Ovary (tissue), 9 donors: ENCODE results near the gene IP6K2. TPM values are rescaled to one million over a fixed set of nuclear protein-coding genes. Genes with fewer than 3 reads are reported as not detected.

Experiments used
- DNase-seq, 5 donors: peaks; one replicate each; pipeline ENCODE4 v3.0.0-alpha.2; 2019 to 2020
- H3K27ac ChIP-seq, 2 donors: fragments of 200-600 bp; one replicate each; pipeline versions ENCODE4 v1.5.1 to v1.8.0; 2019 to 2022
- H3K27me3 ChIP-seq: fragments of 200-600 bp; one replicate; pipeline ENCODE4 v1.8.0; 2022
- H3K36me3 ChIP-seq: fragments of 200-600 bp; sonication (generic); one replicate; pipeline ENCODE4 v1.5.1; 2019
- H3K4me1 ChIP-seq: one replicate; pipeline ENCODE4 v1.8.1; 2013; ENCODE audit warnings: mild to moderate bottlenecking, moderate library complexity; ENCODE audit not compliant: insufficient read depth
- H3K4me3 ChIP-seq: fragments of 200-600 bp; sonication (generic); one replicate; pipeline ENCODE4 v1.5.1; 2017
- H3K9me3 ChIP-seq, 2 donors: fragments of 200-600 bp in 1 of 2; sonication (generic) in 1 of 2; one replicate each; pipeline versions ENCODE4 v1.5.1 to v1.8.1; 2013 to 2019; ENCODE audit warnings: mild to moderate bottlenecking in 1 of 2, moderate library complexity in 1 of 2
- CTCF ChIP-seq, 3 donors: fragments of 450-650 bp in 2 of 3; fragments of 200-600 bp in 1 of 3; IDR thresholded peaks; one replicate each; pipeline versions ENCODE4 v1.5.1 to v1.8.0; 2016 to 2022; ENCODE audit warnings: antibody characterized with exemption in 3 of 3, mild to moderate bottlenecking in 1 of 3
- EP300 ChIP-seq: sonication (generic); formaldehyde crosslinking; IDR thresholded peaks from one replicate; pipeline ENCODE4 v1.6.1; 2017; ENCODE audit warnings: antibody characterized with exemption
- POLR2A ChIP-seq: fragments of 450-650 bp; IDR thresholded peaks from one replicate; pipeline ENCODE4 v1.6.1; 2017; ENCODE audit warnings: antibody characterized with exemption, mild to moderate bottlenecking, moderate library complexity
- WGBS, 3 donors: extraction: QIAGEN DNeasy Blood & Tissue Kit in 1 of 3; methylation state at CpG; one replicate each; pipeline versions ENCODE4 v1.1.5 to v1.1.7; 2013 to 2017; 5-methylcytosine and 5-hydroxymethylcytosine counted together
- intact Hi-C, 4 donors: fragments of 100-400 bp; cut with DNase I; formaldehyde crosslinking; loops; one replicate each; pipeline versions ENCODE4 v1.11.0 to v1.15.1; 2022 to 2023
- polyA plus RNA-seq, 2 donors: library from polyadenylated mRNA; stranded (reverse); fragments of 200-250 nt in 1 of 2; fragments of 350-450 nt in 1 of 2; fragmentation: Illumina TruSeq in 1 of 2; extraction: RNeasy Lipid Tissue Mini Kit (QIAGEN cat#74804) in 1 of 2; gene quantifications; one replicate each; pipeline ENCODE4 v1.2.3, GENCODE V29; 2013 to 2014
- total RNA-seq, 7 donors: library from RNA; depleted of rRNA in 2 of 7; stranded (reverse); fragments of >200 nt in 2 of 7; fragmentation: NEBNext Ultra II Directional in 3 of 7; extraction: Animal tissue kit (Norgen Biotek cat#: 25700) in 3 of 7; gene quantifications; one replicate each; pipeline versions ENCODE4 v1.1.0 to v1.2.4, GENCODE V29; 2016 to 2023
- donor health status: DM: no; HTN: no; CAD: no; lungs with moderate emphysema.
- donor health status: DM: no; HTN: no; CAD: no.
- donor health status: Bipolar disorder and iron deficiency.
- donor health status: DM: yes; HTN: yes; CAD: no.
- donor health status: DM: no; HTN: no; CAD: no.
- donor health status: DM: yes; HTN: yes; CAD: no.

IP6K2 gene
- total and polyA plus RNA-seq, 9 donors = 51.8 to 132 (median 62.7) TPM

- H3K27me3 ChIP-seq = no peaks in the 10 kb centered on the region
- TF ChIP-seq EP300 (no peak), POLR2A (no peak), CTCF (IDR thresholded peaks at IDR 0.05) (no peak)
- H3K9me3 ChIP-seq = no peaks in the 10 kb centered on the region
- no peak for DNase-seq
- no peak overlapping the region for H3K27ac ChIP-seq
- no peak overlapping the region for H3K4me3 ChIP-seq
- intact Hi-C loops = no loop called here
- H3K4me1 ChIP-seq = peaks cover 3% of the 10 kb centered on the region
- 76 to 82% (median 81%) methylated on average over 6 of the region's 6 CpGs for WGBS, 3 donors
- no peaks in the 10 kb centered on the region for H3K36me3 ChIP-seq
Observed at GRCh38 chr3:48702320-48702920, 14.6 kb downstream of the IP6K2 start.

GRCh38 chr3:48700731-48701405 lies 16.2 kb downstream of the IP6K2 start:
- TF ChIP-seq CTCF (IDR thresholded peaks at IDR 0.05) (no peak), EP300 (no peak), POLR2A (no peak)
- DNase-seq = no peak
- H3K36me3 ChIP-seq = no peaks in the 10 kb centered on the region
- H3K4me3 ChIP-seq = no peak overlapping the region
- H3K27ac ChIP-seq = no peak overlapping the region
- H3K4me1 ChIP-seq = peaks cover 4% of the 10 kb centered on the region
- H3K9me3 ChIP-seq = no peaks in the 10 kb centered on the region
- no peaks in the 10 kb centered on the region for H3K27me3 ChIP-seq
- WGBS, 3 donors = 87 to 94% (median 91%) methylated on average over 11 of the region's 11 CpGs
- intact Hi-C loops = no loop called here

- TF ChIP-seq POLR2A = no peak
- TF ChIP-seq EP300 = no peak
- no peak for TF ChIP-seq CTCF (IDR thresholded peaks at IDR 0.05)
- Histone ChIP-seq H3K4me3 (no peak overlapping the region), H3K36me3 (no peaks in the 10 kb centered on the region), H3K27ac (no peak overlapping the region), H3K27me3 (no peaks in the 10 kb centered on the region), H3K4me1 (peaks cover 6% of the 10 kb centered on the region), H3K9me3 (no peaks in the 10 kb centered on the region)
- intact Hi-C loops = no loop called here
- peak in 1 of 5 donors; percentile 20 for DNase-seq
- WGBS, 3 donors = 95 to 96% (median 96%) methylated on average over 8 of the region's 8 CpGs
Observed at GRCh38 chr3:48698891-48699290, 18.1 kb downstream of the IP6K2 start.

GRCh38 chr3:48697952-48698351 lies 19.1 kb downstream of the IP6K2 start:
- no peak for DNase-seq

More at GRCh38 chr3:48697952-48698351, 19.1 kb downstream of the IP6K2 start:
- intact Hi-C loops = no loop called here
- Histone ChIP-seq H3K4me3 (no peak overlapping the region), H3K9me3 (no peaks in the 10 kb centered on the region), H3K27ac (no peak overlapping the region), H3K27me3 (no peaks in the 10 kb centered on the region), H3K4me1 (peaks cover 9% of the 10 kb centered on the region), H3K36me3 (no peaks in the 10 kb centered on the region)
- TF ChIP-seq POLR2A (no peak), CTCF (IDR thresholded peaks at IDR 0.05) (no peak), EP300 (no peak)
- WGBS, 3 donors = 77 to 91% (median 83%) methylated on average over 3 of the region's 3 CpGs
